Activated effector memory CD4-positive, alpha-beta T cell treated with Interleukin-2 at 50 U/mL for 16 hours (primary cell): Measurements from ENCODE around the gene KRTAP4-7.
"Not testable (repeated sequence)": the region's sequence is repeated elsewhere in the genome, so short reads cannot be mapped to it uniquely, and the experiment has no call there.

Experiments used
- DNase-seq: peaks from one replicate; pipeline ENCODE4 v3.0.0-alpha.2; 2020

Gene KRTAP4-7

GRCh38 chr17:41111151-41111885 lies 27.4 kb downstream of the KRTAP4-7 start:
- DNase-seq = no peak

DNA sequence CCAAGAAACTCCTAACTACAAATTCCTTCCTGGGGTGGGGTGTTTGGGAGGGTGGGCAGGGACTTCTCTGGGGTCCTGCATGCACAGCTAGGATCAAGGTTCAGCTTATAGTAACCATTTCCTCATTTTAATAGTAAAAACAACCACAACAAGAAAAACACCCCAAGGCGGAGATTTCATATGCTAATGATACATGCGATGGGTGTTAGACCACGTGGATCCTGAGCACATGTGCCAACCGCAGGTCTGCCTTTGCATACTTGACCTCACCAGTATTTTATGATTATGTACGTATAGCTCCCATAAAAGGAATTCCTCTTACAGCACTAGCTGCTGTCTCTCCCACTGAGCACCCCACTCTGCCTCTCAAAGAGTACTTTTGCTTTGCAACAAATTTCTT lies 32.3 kb downstream of the KRTAP4-7 start:
- no peak for DNase-seq

GRCh38 chr17:41117846-41118386 lies 34.0 kb downstream of the KRTAP4-7 start, which contains the start of gene KRTAP4-11:
Gene KRTAP4-11 (minus strand): TSS chr17:41118373. CDS start chr17:41118315, 58 bp downstream.
- DNase-seq = not testable (repeated sequence)

DNA sequence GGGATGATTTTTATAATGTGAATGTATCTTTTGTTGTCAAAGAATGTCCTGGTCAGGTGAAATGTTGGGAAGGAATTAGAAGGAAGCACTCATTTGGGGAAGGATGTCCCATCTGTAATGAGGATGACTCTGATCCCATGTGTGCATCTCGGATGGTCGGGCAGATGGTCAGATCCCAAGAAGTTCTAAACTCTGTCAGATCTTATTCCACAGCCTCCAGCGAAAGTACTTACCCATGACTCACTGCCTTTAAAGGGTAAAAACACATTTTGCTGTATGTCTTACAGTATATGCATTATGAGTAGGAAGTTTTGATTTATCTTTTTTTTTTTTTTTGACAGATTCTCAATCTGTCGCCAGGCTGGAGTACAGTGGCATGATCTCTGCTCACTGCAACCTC lies 34.8 kb downstream of the KRTAP4-7 start:
- no peak for DNase-seq

DNA sequence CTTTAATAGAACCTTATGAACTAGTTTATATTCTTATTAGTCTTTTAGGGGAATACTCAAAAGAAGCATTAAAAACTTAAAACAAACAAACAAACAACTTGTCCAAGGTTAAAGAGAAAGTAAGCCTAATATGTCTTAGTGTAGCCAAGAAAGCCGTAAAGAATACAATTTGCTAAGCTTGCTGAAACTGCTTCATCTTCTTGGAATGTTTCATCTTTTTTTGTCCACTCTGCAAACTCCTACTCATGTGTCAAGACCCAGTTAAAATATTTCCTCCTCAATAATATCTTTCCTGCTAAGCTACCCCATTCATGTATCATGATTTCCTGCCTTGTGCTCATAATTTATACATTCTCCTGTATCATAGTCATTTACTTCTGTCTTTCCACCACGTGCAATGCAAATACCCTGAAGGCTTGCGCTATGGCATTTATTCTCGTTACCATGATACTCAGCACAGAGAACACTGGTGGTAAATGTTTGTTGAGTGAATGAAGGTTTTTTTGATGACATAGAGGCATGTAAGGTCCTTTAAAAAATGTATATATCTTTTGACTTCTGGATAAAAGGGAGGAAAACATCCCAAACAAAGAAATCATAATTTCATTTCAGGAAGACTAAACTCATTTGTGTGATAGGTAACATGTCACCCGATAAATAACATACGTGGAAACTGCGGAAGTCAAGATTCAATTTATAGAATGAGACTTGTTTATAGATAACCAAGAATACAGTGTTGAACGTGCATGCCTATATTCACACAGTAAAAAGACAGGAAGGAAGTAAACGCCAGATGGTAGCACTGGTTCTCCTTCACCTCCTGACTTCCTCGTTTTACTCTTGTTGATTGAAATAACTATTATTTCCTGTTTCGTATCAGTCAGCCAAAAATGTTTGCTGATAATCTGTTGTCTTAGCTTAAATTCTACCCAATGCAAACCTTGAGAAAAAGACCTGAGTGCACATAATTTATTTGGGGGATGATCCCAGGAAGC lies 36.0 kb downstream of the KRTAP4-7 start:
- DNase-seq = not testable (repeated sequence)

DNA sequence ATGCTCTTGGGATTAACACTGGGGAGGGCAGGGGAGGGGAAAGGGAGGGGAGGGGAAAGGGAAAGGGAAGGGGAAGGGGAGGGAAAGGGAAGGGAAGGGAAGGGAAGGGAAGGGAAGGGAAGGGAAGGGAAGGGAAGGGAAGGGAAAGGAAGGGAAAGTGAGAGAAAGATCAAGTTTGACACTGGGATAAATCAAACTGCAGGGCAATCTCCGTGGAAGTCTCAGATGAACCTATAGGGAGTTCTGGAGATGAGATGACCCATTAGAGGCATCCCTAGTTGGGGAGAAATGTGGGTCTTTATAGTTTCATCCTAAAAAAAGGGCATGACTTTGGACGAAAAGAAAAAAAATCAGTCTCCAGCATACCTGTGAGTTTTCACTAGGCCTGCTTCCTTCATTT lies 37.8 kb downstream of the KRTAP4-7 start:
- DNase-seq = no peak

- not testable (repeated sequence) for DNase-seq
Observed at GRCh38 chr17:41123292-41123990, 39.5 kb downstream of the KRTAP4-7 start.

- not testable (repeated sequence) for DNase-seq
Observed at GRCh38 chr17:41123991-41124371, 40.0 kb downstream of the KRTAP4-7 start, which contains the start of gene KRTAP4-12. Gene KRTAP4-12 (minus strand): TSS chr17:41124182. CDS start chr17:41124122, 60 bp downstream.

GRCh38 chr17:41125064-41125463 lies 41.1 kb downstream of the KRTAP4-7 start:
- DNase-seq = no peak

GRCh38 chr17:41126412-41126811 lies 42.5 kb downstream of the KRTAP4-7 start:
- no peak for DNase-seq

- DNase-seq = no peak
Observed at GRCh38 chr17:41127371-41127770, 43.4 kb downstream of the KRTAP4-7 start.

DNA sequence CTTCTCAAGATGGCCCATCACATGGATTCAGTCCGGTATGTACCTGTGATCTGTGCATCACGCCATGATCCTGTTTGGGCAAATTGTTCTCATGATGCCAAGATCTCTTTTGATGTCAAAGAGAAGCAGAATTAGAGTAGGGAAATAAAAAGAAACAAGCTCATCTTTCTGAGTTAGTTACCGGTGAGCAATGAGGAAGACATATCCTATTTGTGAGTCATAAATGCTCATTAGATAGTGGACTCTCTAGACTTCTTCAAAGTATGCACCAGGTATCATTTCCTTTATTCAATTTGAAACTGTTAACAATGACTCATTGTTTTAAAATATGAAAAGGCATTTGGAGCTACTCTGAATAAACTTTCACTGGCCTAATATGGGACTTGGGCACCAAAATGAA lies 48.0 kb downstream of the KRTAP4-7 start:
- DNase-seq = no peak

- DNase-seq = no peak
Observed at GRCh38 chr17:41133880-41134735, 50.2 kb downstream of the KRTAP4-7 start.
